GM20431 (cell line): ENCODE data around the gene DOK3.

ENCODE experiments used
- in situ Hi-C: fragments of 300-500 bp; cut with MseI, MboI; formaldehyde crosslinking; loops from one replicate; pipeline ENCODE4 v1.15.0; 2020; ENCODE audit warnings: low sequenced_read_pairs; ENCODE audit not compliant: unreplicated experiment

DOK3 gene

GRCh38 chr5:177456591-177456964 is 53.0 kb downstream of the DOK3 start:
- in situ Hi-C loops = loop anchor here (10.0 kb wide), 1 partner anchor 52 kb away; the partner anchor contains the start of genes F12 and PFN3

DNA sequence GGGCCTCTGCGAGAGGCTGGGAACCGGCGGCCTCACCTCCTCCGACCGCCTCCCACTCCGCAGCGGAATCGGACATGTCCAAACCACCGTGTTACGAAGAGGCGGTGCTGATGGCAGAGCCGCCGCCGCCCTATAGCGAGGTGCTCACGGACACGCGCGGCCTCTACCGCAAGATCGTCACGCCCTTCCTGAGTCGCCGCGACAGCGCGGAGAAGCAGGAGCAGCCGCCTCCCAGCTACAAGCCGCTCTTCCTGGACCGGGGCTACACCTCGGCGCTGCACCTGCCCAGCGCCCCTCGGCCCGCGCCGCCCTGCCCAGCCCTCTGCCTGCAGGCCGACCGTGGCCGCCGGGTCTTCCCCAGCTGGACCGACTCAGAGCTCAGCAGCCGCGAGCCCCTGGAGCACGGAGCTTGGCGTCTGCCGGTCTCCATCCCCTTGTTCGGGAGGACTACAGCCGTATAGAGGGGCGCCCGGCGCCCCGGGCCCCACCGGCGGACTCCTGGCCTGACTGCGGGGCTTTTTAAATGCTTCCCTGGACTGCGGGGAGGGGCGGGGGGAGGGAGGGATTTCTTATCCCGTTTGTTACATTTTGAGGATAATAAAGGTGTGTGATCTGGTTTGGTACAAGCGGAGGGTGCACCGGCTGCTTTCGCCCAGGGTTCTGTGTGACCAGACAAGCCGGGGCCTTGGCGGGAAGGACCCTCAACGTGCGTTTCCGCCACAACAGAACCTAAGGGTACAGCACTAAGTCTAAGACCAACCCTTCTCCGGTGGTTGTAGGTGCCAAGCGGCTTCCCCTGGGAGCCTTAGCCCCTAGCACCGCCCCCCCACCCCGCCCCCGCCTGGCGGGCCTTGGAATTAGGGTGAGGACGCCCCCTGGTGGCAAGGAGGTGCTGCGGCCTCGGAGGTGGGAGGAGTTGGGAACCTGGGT is 53.7 kb downstream of the DOK3 start:
- in situ Hi-C loops = loop anchor here (10.0 kb wide), 1 partner anchor 51 kb away; the partner anchor contains the start of genes F12 and PFN3

DNA sequence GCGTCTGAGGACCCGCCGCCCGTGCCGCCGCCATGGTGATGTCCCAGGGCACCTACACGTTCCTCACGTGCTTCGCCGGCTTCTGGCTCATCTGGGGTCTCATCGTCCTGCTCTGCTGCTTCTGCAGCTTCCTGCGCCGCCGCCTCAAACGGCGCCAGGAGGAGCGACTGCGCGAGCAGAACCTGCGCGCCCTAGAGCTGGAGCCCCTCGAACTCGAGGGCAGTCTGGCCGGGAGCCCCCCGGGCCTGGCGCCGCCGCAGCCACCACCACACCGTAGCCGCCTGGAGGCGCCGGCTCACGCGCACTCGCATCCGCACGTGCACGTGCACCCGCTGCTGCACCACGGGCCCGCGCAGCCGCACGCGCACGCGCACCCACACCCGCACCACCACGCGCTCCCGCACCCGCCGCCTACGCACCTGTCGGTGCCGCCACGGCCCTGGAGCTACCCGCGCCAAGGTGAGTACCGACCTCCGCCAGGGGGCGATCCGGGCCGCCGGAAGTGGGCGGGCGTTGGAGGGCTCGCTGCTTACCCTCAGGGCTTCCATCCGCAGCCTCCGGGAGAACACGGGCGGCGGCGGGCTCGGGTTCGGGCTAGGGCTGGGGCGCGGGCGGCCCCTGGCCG is 54.5 kb downstream of the DOK3 start:
- in situ Hi-C loops = loop anchor here (10.0 kb wide), 1 partner anchor 50 kb away; the partner anchor contains the start of genes F12 and PFN3

DNA sequence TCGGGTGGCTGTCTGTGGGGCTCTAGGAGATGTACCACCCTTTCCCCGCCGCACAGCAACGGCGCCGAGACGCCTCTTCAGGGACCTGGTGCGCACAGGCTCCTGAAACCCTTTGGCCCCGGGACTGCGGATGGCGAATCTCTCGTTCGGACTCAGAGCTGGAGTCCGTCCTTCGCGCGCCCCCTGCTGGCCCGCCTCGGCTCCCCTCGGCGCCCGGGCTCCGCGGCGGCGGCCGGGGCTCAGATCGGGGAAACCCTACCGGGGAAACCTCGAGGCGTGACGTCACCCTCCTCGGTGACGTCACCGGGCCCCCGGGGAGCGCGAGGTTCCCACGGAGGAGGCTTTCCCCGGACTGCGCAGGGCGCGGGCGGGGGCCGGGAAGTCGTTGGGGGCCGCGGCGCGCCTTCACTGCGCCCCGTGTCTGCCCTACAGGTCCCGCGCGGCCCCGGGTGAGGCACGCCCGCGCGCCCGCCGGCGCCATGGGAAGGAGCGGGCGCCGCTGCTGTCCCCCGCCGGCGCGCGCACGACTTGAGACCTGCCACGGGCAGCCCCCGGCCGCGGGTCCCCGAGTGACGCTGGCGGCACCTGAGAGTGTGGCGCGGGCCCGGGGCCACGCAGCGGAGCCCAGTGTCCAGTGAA is 55.1 kb downstream of the DOK3 start:
- in situ Hi-C loops = loop anchor here (10.0 kb wide), 1 partner anchor 50 kb away; the partner anchor contains the start of genes F12 and PFN3

GRCh38 chr5:177453852-177454396 is 55.7 kb downstream of the DOK3 start:
- in situ Hi-C loops = loop anchor here (10.0 kb wide), 1 partner anchor 49 kb away; the partner anchor contains the start of genes F12 and PFN3

DNA sequence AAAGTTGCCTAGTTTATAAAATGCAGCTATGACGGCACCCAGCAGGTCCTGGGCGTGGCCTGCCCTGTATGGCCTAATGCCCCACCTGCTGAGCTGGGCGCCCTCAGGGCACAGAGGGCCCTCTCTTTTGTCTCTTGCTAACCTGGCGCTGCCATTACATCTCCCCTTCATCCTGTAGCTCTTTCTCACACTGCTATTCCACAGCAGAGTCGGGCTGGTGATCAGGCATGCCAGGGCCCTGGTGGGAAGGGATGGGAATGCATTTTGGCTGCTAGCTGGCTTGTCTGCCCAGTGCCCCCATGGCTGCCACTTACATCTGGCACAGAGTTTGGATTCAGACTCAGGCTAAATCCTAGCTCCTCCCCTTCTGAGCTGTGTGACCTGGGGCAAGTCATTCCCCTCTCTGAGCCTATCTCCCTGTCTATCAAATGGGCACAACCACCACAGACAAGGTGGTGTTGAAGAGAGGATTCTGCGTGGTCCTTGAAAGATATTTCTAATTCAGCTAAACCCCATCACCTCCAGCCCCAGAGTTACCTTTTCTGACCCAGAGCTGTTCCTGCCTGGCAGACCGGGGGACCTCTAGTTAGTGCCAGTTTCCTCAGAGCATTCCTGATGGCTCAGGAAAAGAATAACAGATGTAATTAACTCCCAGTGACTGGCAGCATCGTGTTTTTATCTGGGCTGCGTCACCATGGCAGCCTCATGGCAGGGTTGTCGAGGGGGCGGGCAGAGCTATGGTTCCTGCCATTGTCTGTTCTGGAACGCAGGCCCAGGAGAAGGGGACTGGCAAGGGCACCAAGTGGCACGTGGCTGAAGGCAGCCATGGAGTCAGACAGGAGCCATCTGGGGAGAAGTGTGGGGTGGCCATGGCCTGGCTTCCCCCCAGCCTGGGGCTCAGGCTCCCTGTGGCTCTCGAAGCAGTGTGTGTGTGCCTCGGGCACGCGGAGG is 56.7 kb downstream of the DOK3 start:
- in situ Hi-C loops = loop anchor here (10.0 kb wide), 1 partner anchor 48 kb away; the partner anchor contains the start of genes F12 and PFN3
